Activated naive CD4-positive, alpha-beta T cell treated with anti-CD3 and anti-CD28 coated beads for 36 hours (primary cell): Measurements from ENCODE around the gene MFF. TPM values are rescaled to one million over a fixed set of nuclear protein-coding genes. Genes with fewer than 3 reads are reported as not detected.
A peak's percentile ranks its signal among the peaks of the same experiment; 100 is the strongest.

Experiments used
- CTCF ChIA-PET: fragments of 350-600 bp; sonication (Branson Sonifier 250); formaldehyde crosslinking; loops from one replicate; lab custom pipeline; 2021; ENCODE audit warnings: antibody characterized with exemption; lab: Charles Lee
- DNase-seq: peaks from one replicate; pipeline ENCODE4 v3.0.0-alpha.2; 2020
- H3K27ac Mint-ChIP-seq: one replicate; pipeline ENCODE4 v1.8.0; 2021; ENCODE audit warnings: mild to moderate bottlenecking, mixed read lengths
- H3K27me3 Mint-ChIP-seq: one replicate; pipeline ENCODE4 v1.8.0; 2021; ENCODE audit warnings: low read depth, mixed read lengths
- H3K36me3 Mint-ChIP-seq: one replicate; pipeline ENCODE4 v1.8.0; 2021; ENCODE audit warnings: low read depth, mixed read lengths
- H3K4me1 Mint-ChIP-seq: one replicate; pipeline ENCODE4 v1.8.0; 2021; ENCODE audit warnings: low read depth, mixed read lengths
- H3K4me3 Mint-ChIP-seq: one replicate; pipeline ENCODE4 v1.8.0; 2021; ENCODE audit warnings: mild to moderate bottlenecking, moderate library complexity, mixed read lengths
- H3K9me3 Mint-ChIP-seq: one replicate; pipeline ENCODE4 v1.8.0; 2021; ENCODE audit warnings: mixed read lengths
- intact Hi-C: fragments of 100-400 bp; cut with micrococcal nuclease; formaldehyde crosslinking; loops from one replicate; pipeline ENCODE4 v1.15.1; 2023
- total RNA-seq, 2 experiments: library from RNA; stranded (reverse); gene quantifications; one replicate each; pipeline ENCODE4 v1.2.3, GENCODE V29; 2021

Gene MFF
- total RNA-seq, 2 experiments from 2014 or later = 82.1 to 82.2 TPM

- no peak for DNase-seq
- no peak overlapping the region for H3K27ac Mint-ChIP-seq
- CTCF ChIA-PET = no interaction called here
- H3K36me3 Mint-ChIP-seq = peaks cover under 1% of the 10 kb centered on the region
- H3K27me3 Mint-ChIP-seq = no peaks in the 10 kb centered on the region
- H3K4me1 Mint-ChIP-seq = no peaks in the 10 kb centered on the region
- no peak overlapping the region for H3K4me3 Mint-ChIP-seq
- intact Hi-C loops = no loop called here
- peaks cover 2% of the 10 kb centered on the region for H3K9me3 Mint-ChIP-seq
These were observed 12.5 kb upstream of the MFF start for GRCh38 chr2:227312579-227312978.

- no peak overlapping the region for H3K27ac Mint-ChIP-seq
- peaks cover 3% of the 10 kb centered on the region for H3K36me3 Mint-ChIP-seq
- no peak overlapping the region for H3K4me3 Mint-ChIP-seq
- intact Hi-C loops = no loop called here
- H3K9me3 Mint-ChIP-seq = peaks cover 4% of the 10 kb centered on the region
- H3K27me3 Mint-ChIP-seq = no peaks in the 10 kb centered on the region
- no peaks in the 10 kb centered on the region for H3K4me1 Mint-ChIP-seq
- CTCF ChIA-PET = interaction anchor here (0.6 kb wide), 1 partner anchor 44 kb away, joined by 5 read pairs; no protein-coding TSS in a partner anchor
- DNase-seq = no peak
These were observed 11.7 kb upstream of the MFF start for GRCh38 chr2:227313310-227313709.

DNA sequence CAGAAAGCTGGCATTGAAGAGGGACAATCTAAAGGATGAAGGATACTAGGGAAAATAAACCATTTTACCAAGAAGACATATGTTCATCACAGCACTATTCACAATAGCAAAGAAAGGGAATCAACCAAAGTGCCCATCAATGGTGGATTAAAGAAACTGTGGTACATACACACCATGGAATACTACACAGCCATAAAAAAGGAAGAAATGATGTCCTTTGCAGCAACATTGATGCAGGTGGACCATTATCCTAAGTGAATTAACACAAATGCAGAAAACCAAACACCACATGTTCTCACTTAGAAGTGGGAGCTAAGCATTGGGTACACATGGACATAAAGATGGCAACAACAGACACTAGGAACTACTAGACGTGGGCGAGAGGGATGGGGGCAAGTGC is 7.2 kb upstream of the MFF start:
- CTCF ChIA-PET = interaction anchor here (0.7 kb wide), 1 partner anchor 1490 kb away, joined by 3 read pairs; no protein-coding TSS in a partner anchor
- H3K4me3 Mint-ChIP-seq = no peak overlapping the region

DNA sequence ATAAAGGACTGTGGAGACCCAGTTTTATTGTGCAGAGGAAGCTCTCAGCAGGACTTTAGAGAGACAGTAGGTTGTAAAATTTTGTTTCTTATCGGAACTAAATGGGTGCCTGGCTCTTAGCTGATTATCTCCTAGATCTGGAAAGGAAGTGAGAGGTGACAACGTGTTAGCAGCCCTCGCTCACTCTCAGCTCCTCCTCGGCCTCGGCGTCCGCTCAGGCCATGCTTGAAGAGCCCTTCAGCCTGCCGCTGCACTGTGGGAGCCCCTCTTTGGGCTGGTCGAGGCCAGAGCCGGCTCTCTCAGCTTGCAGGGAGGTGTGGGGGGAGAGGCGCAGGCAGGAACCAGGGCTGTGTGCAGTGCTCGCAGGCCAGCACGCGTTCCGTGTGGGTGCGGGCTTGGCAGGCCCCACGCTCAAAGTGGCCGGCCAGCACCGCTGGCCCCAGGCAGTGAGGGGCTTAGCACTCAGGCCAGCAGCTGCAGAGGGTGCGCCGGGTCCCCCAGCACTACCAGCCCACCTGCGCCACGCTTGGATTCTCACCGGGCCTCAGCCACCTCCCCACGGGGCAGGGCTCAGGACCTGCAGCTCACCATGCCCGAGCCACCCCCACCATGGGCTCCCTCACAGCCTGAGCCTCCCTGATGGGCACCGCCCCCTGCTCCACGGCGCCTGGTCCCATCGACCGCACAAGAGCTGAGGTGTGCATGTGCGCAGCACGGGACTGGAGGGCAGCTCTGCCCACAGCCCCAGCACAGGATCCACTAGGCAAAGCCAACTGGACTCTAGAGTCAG is 4.6 kb upstream of the MFF start:
- intact Hi-C loops = no loop called here
- CTCF ChIA-PET = interaction anchor here (0.6 kb wide), 1 partner anchor 450 kb away, joined by 3 read pairs; no protein-coding TSS in a partner anchor
- H3K36me3 Mint-ChIP-seq = peaks cover 4% of the 10 kb centered on the region

More for the DNA sequence above, 7.2 kb upstream of the MFF start:
- Mint-ChIP-seq H3K9me3 (peaks cover 6% of the 10 kb centered on the region), H3K27ac (no peak overlapping the region), H3K27me3 (peaks cover 5% of the 10 kb centered on the region), H3K36me3 (peaks cover 4% of the 10 kb centered on the region), H3K4me1 (no peaks in the 10 kb centered on the region)
- intact Hi-C loops = no loop called here
- DNase-seq = no peak

GRCh38 chr2:227322530-227323205 is 2.4 kb upstream of the MFF start:
- no peak for DNase-seq
- peaks cover 6% of the 10 kb centered on the region for H3K27me3 Mint-ChIP-seq
- H3K4me3 Mint-ChIP-seq = no peak overlapping the region
- peaks cover 19% of the 10 kb centered on the region for H3K4me1 Mint-ChIP-seq
- peaks cover 3% of the 10 kb centered on the region for H3K36me3 Mint-ChIP-seq
- H3K9me3 Mint-ChIP-seq = peaks cover 3% of the 10 kb centered on the region
- intact Hi-C loops = no loop called here
- no peak overlapping the region for H3K27ac Mint-ChIP-seq
- CTCF ChIA-PET = no interaction called here

More for the DNA sequence above, 4.6 kb upstream of the MFF start:
- Mint-ChIP-seq H3K27me3 (peaks cover 6% of the 10 kb centered on the region), H3K4me3 (no peak overlapping the region), H3K4me1 (peaks cover 8% of the 10 kb centered on the region), H3K27ac (no peak overlapping the region), H3K9me3 (peaks cover 6% of the 10 kb centered on the region)
- DNase-seq = no peak

DNA sequence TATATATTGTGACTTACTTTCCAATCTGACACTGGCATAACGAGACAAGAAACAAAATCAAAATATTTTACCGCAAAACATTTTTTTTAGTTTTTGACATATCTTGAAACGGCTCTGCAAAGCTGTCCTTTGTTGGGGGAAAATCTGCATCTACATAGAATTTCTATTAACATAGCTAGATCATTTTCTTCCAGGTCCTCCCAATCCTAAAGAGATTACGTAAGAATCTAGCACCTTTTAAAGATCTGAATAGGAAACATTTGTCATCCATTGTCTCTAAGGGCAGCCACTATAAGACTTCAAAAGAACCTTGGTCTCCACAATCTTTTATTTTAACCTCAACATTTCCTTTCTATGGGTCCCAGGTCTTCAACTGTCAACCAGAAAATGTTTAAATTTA is 1.2 kb upstream of the MFF start:
- peaks cover 24% of the 10 kb centered on the region for H3K4me1 Mint-ChIP-seq
- H3K27ac Mint-ChIP-seq = no peak overlapping the region
- intact Hi-C loops = loop anchor here (2.0 kb wide), 1 partner anchor 533 kb away; no protein-coding TSS in a partner anchor
- peak overlapping the region; percentile 90 for H3K4me3 Mint-ChIP-seq
- CTCF ChIA-PET = interaction anchor here (0.6 kb wide), 1 partner anchor 99 kb away, joined by 3 read pairs; no protein-coding TSS in a partner anchor
- peaks cover 6% of the 10 kb centered on the region for H3K27me3 Mint-ChIP-seq
- no peak for DNase-seq
- peaks cover 1% of the 10 kb centered on the region for H3K36me3 Mint-ChIP-seq
- H3K9me3 Mint-ChIP-seq = peaks cover 2% of the 10 kb centered on the region

GRCh38 chr2:227324642-227324994 is 433 bp upstream of the MFF start:
- Mint-ChIP-seq H3K36me3 (peaks cover 1% of the 10 kb centered on the region), H3K27ac (peak overlapping the region; percentile 47), H3K4me3 (peak overlapping the region; percentile 90), H3K9me3 (peaks cover 2% of the 10 kb centered on the region), H3K4me1 (peaks cover 24% of the 10 kb centered on the region), H3K27me3 (peaks cover 6% of the 10 kb centered on the region)
- CTCF ChIA-PET = interaction anchor here (1.0 kb wide), 1 partner anchor 78 kb away, joined by 3 read pairs; no protein-coding TSS in a partner anchor
- DNase-seq = no peak
- intact Hi-C loops = loop anchor here (2.0 kb wide), 1 partner anchor 534 kb away; no protein-coding TSS in a partner anchor

- H3K27me3 Mint-ChIP-seq = peaks cover 6% of the 10 kb centered on the region
- CTCF ChIA-PET = interaction anchor here (0.6 to 1.0 kb wide), 4 partner anchors 10 to 553 kb away, joined by 3 to 4 read pairs (median 3); no protein-coding TSS in a partner anchor
- peaks cover 24% of the 10 kb centered on the region for H3K4me1 Mint-ChIP-seq
These were observed 766 bp downstream of the MFF start for GRCh38 chr2:227325839-227326195.

GRCh38 chr2:227326783-227327182 is 1.7 kb downstream of the MFF start:
- intact Hi-C loops = no loop called here
- H3K4me1 Mint-ChIP-seq = peaks cover 24% of the 10 kb centered on the region
- CTCF ChIA-PET = interaction anchor here (1.0 kb wide), 1 partner anchor 21 kb away, joined by 4 read pairs; no protein-coding TSS in a partner anchor
- no peak for DNase-seq
- H3K9me3 Mint-ChIP-seq = peaks cover 2% of the 10 kb centered on the region
- peak overlapping the region; percentile 28 for H3K4me3 Mint-ChIP-seq
- peaks cover 6% of the 10 kb centered on the region for H3K27me3 Mint-ChIP-seq
- H3K36me3 Mint-ChIP-seq = peaks cover 5% of the 10 kb centered on the region
- no peak overlapping the region for H3K27ac Mint-ChIP-seq

More at GRCh38 chr2:227325839-227326195, 766 bp downstream of the MFF start:
- intact Hi-C loops = loop anchor here (1.0 to 2.0 kb wide), 9 partner anchors 9 to 535 kb away; partner anchors contain the start of gene RHBDD1
- peak; percentile 7 for DNase-seq
- peak overlapping the region; percentile 88 for H3K27ac Mint-ChIP-seq
- peaks cover 2% of the 10 kb centered on the region for H3K9me3 Mint-ChIP-seq
- peak overlapping the region; percentile 90 for H3K4me3 Mint-ChIP-seq
- peaks cover 5% of the 10 kb centered on the region for H3K36me3 Mint-ChIP-seq

DNA sequence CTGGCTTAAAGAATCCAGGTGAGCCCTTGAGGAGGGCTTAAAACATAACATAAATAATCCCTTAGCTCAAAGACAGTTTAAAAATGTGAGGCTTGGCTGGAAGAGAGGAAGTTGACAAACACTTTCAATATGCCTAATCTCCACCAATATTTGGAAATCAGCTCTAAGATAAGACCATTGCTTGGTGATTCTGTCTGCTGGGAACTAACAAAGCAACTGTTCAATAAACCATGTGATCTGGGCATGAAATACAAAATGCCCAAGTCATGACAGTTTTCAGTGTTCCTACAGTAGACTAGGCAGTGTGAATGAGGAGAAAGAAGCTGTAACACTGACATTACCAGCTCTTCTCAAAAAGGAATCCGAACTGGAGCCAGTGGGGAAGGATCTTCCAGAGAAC is 10.7 kb downstream of the MFF start:
- H3K9me3 Mint-ChIP-seq = no peaks in the 10 kb centered on the region
- DNase-seq = no peak
- CTCF ChIA-PET = interaction anchor here (0.8 to 1.5 kb wide), 4 partner anchors 10 to 138 kb away, joined by 3 to 4 read pairs (median 4); no protein-coding TSS in a partner anchor
- peaks cover 42% of the 10 kb centered on the region for H3K36me3 Mint-ChIP-seq
- intact Hi-C loops = loop anchor here (1.0 kb wide), 1 partner anchor 10 kb away; the partner anchor contains the start of gene MFF
- H3K4me1 Mint-ChIP-seq = peaks cover 21% of the 10 kb centered on the region
- no peaks in the 10 kb centered on the region for H3K27me3 Mint-ChIP-seq
- peak overlapping the region; percentile 54 for H3K27ac Mint-ChIP-seq
- no peak overlapping the region for H3K4me3 Mint-ChIP-seq

GRCh38 chr2:227337442-227337841 is 12.4 kb downstream of the MFF start:
- intact Hi-C loops = no loop called here
- H3K9me3 Mint-ChIP-seq = no peaks in the 10 kb centered on the region
- CTCF ChIA-PET = interaction anchor here (1.4 to 1.7 kb wide), 2 partner anchors 11 to 69 kb away, joined by 4 to 7 read pairs; no protein-coding TSS in a partner anchor
- H3K27me3 Mint-ChIP-seq = no peaks in the 10 kb centered on the region
- no peak overlapping the region for H3K4me3 Mint-ChIP-seq
- H3K36me3 Mint-ChIP-seq = peaks cover 37% of the 10 kb centered on the region
- no peak overlapping the region for H3K27ac Mint-ChIP-seq
- no peak for DNase-seq
- H3K4me1 Mint-ChIP-seq = peaks cover 18% of the 10 kb centered on the region

DNA sequence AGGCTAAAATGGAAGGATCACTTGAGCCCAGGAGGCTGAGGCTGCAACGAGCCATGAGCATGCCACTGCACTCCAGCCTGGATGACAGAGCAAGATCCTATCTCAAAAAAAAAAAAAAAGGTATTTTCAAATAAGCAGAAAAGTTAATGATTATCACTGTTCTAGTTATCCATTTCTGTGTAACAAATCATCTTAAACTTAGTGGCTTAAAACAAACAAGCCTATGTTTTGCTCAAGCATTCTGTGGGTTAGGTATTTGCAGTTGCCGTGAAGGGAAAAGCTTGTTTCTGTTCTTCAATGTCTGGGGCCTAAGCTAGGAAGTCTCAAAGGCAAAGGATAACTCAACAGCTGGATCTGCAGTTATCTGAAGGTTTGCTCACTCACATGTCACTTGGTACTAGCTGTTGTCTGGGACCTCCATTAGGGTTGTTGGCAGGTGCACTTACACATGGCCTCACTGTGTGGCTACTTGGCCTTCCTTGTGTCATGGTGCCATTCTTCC is 14.1 kb downstream of the MFF start:
- Mint-ChIP-seq H3K4me3 (no peak overlapping the region), H3K9me3 (no peaks in the 10 kb centered on the region), H3K27ac (no peak overlapping the region), H3K36me3 (peaks cover 28% of the 10 kb centered on the region), H3K27me3 (no peaks in the 10 kb centered on the region), H3K4me1 (peaks cover 11% of the 10 kb centered on the region)
- CTCF ChIA-PET = interaction anchor here (0.5 to 0.6 kb wide), 3 partner anchors 20 to 1528 kb away, joined by 3 read pairs; no protein-coding TSS in a partner anchor
- intact Hi-C loops = no loop called here
- DNase-seq = no peak
